MM.1S (cell line): ENCODE measurements around the gene DDIT4.
"Not testable (repeated sequence)": the region's sequence is repeated elsewhere in the genome, so short reads cannot be mapped to it uniquely, and the experiment has no call there.

Source experiments
- DNase-seq: peaks from one replicate; pipeline ENCODE4 v3.0.0-alpha.2; 2015
- H2AFZ ChIP-seq: fragments of 300-600 bp; sonication (generic); 2 replicates; pipeline ENCODE4 v1.6.0; 2016; ENCODE audit warnings: antibody characterized with exemption, low read length
- H3F3A ChIP-seq: fragments of 300-600 bp; sonication (generic); 2 replicates; pipeline ENCODE4 v1.6.1; 2016; ENCODE audit warnings: mild to moderate bottlenecking, antibody characterized with exemption, low read length, moderate library complexity, mixed read lengths; ENCODE audit not compliant: insufficient read depth
- H3K27ac ChIP-seq: fragments of 300-600 bp; sonication (generic); 2 replicates; pipeline ENCODE4 v1.5.1; 2016; ENCODE audit warnings: mild to moderate bottlenecking, low read length
- H3K27me3 ChIP-seq: fragments of 300-600 bp; sonication (generic); replicated peaks from 2 replicates; pipeline ENCODE4 v1.6.0; 2016; ENCODE audit warnings: low read length; ENCODE audit not compliant: insufficient read depth
- H3K36me3 ChIP-seq: fragments of 300-600 bp; sonication (generic); replicated peaks from 2 replicates; pipeline ENCODE4 v1.6.1; 2016; ENCODE audit warnings: mild to moderate bottlenecking, low read length, mixed read lengths; ENCODE audit not compliant: insufficient read depth
- H3K4me1 ChIP-seq: fragments of 300-600 bp; sonication (generic); 2 replicates; pipeline ENCODE4 v1.6.1; 2016; ENCODE audit warnings: low read length, mixed read lengths
- H3K4me2 ChIP-seq: fragments of 300-600 bp; sonication (generic); 2 replicates; pipeline ENCODE4 v1.6.0; 2016; ENCODE audit warnings: low read depth, low read length
- H3K4me3 ChIP-seq: fragments of 300-600 bp; sonication (generic); 2 replicates; pipeline ENCODE4 v1.5.1; 2016; ENCODE audit warnings: low read length, mixed read lengths
- H3K79me2 ChIP-seq: fragments of 300-600 bp; sonication (generic); 2 replicates; pipeline ENCODE4 v1.6.1; 2016; ENCODE audit warnings: mixed run types, low read length, mixed read lengths
- H3K9ac ChIP-seq: fragments of 300-600 bp; sonication (generic); 2 replicates; pipeline ENCODE4 v1.6.1; 2016; ENCODE audit warnings: low read length, mixed read lengths
- H3K9me2 ChIP-seq: fragments of 300-600 bp; sonication (generic); replicated peaks from 2 replicates; pipeline ENCODE4 v1.6.1; 2016; ENCODE audit warnings: mild to moderate bottlenecking, low read length, mixed read lengths; ENCODE audit not compliant: insufficient read depth
- H3K9me3 ChIP-seq: fragments of 300-600 bp; sonication (generic); replicated peaks from 2 replicates; pipeline ENCODE4 v1.6.1; 2016; ENCODE audit warnings: mild to moderate bottlenecking, low read length, mixed read lengths; ENCODE audit not compliant: insufficient read depth
- H4K20me1 ChIP-seq: fragments of 300-600 bp; sonication (generic); 2 replicates; pipeline ENCODE4 v1.6.1; 2016; ENCODE audit warnings: mild to moderate bottlenecking, low read length, moderate library complexity, mixed read lengths; ENCODE audit not compliant: insufficient read depth
- EZH2 ChIP-seq: fragments of 300-600 bp; sonication (generic); optimal IDR thresholded peaks from 2 replicates; pipeline ENCODE3; 2017; ENCODE audit warnings: low read depth, mild to moderate bottlenecking, antibody characterized with exemption, low read length, mixed read lengths
- EZH2phosphoT487 ChIP-seq: fragments of 300-600 bp; sonication (generic); IDR thresholded peaks from 2 replicates; pipeline ENCODE4 v1.6.1; 2018; ENCODE audit warnings: antibody characterized with exemption, low read length
- TF ChIP-seq, protein P1 (sequence below): fragments of 300-600 bp; sonication (generic); IDR thresholded peaks from 2 replicates; pipeline ENCODE4 v1.5.1; 2016; ENCODE audit warnings: antibody characterized with exemption, low read length, mixed read lengths

Gene DDIT4

DNA sequence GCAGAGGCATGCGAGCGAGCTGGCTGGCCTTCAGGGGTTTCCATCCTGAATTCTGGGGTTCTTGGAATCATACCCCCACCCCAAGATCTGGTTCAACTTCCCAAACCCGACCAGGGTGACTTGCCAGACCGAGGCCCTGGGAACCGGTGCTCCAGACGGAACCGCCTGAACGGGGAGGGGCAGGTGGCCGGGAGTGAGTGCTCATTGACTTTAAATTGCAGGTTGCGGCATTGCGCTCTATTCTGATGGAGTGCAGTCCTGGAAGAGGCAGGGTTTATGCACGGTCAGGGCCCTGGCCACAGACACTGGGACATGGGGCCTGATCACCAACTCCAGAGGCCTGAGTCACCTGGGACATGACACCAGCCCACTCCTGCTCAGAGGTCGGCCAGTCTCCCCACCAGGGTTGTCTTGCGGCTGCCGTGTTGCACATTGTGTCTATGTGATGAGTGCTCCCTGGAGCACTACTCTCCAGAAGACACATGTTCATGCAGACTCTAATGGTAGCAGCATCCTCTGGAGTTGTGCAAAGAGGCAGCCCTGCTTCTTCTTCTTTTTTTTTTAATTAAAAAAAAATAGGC is 5.8 kb upstream of the DDIT4 start:
- Histone ChIP-seq H3K4me1 (peaks cover 27% of the 10 kb centered on the region), H3K9me3 (no peaks in the 10 kb centered on the region), H3K79me2 (no peaks in the 10 kb centered on the region), H3K4me2 (no peak overlapping the region), H3K36me3 (no peaks in the 10 kb centered on the region), H4K20me1 (no peaks in the 10 kb centered on the region), H2AFZ (no peak overlapping the region), H3K27ac (no peak overlapping the region), H3K27me3 (no peaks in the 10 kb centered on the region), H3K9me2 (no peaks in the 10 kb centered on the region), H3K9ac (no peak overlapping the region), H3K4me3 (no peak overlapping the region), H3F3A (peaks cover 15% of the 10 kb centered on the region)
- no peak for DNase-seq
- no peak for TF ChIP-seq EZH2
- TF ChIP-seq, protein P1, sequence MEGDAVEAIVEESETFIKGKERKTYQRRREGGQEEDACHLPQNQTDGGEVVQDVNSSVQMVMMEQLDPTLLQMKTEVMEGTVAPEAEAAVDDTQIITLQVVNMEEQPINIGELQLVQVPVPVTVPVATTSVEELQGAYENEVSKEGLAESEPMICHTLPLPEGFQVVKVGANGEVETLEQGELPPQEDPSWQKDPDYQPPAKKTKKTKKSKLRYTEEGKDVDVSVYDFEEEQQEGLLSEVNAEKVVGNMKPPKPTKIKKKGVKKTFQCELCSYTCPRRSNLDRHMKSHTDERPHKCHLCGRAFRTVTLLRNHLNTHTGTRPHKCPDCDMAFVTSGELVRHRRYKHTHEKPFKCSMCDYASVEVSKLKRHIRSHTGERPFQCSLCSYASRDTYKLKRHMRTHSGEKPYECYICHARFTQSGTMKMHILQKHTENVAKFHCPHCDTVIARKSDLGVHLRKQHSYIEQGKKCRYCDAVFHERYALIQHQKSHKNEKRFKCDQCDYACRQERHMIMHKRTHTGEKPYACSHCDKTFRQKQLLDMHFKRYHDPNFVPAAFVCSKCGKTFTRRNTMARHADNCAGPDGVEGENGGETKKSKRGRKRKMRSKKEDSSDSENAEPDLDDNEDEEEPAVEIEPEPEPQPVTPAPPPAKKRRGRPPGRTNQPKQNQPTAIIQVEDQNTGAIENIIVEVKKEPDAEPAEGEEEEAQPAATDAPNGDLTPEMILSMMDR, result no peak
- TF ChIP-seq EZH2phosphoT487, result no peak

DNA sequence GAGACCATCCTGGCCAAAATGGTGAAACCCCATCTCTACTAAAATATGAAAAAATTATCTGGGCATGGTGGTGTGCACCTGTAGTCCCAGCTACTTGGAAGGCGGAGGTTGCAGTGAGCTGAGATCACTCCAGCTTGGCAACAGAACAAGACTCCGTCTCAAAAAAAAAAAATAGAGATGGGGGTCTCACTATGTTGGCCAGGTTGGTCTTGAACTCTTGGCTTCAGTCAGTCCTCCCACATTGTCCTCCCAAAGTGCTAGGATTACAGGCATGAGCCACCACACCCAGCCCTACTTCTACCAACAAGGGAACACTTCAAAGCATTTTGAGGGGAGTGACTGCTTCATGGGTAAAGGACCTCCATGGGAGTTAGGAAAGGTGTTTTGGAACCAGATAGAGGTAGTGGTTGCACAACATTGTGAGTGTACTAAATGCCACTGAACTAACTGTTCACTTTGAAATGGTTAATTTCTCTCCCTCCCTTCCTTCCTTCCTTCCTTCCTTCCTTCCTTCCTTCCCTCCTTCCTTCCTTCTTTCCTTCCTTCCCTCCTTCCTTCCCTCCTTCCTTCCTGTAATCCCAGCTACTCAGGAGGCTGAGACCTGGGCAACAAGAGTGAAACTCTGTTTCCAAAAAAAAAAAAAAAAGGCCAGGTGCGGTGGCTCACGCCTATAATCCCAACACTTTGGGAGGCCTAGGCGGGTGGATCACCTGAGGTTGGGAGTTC is 5.1 kb upstream of the DDIT4 start:
- not testable (repeated sequence) for H3K27ac ChIP-seq

DNA sequence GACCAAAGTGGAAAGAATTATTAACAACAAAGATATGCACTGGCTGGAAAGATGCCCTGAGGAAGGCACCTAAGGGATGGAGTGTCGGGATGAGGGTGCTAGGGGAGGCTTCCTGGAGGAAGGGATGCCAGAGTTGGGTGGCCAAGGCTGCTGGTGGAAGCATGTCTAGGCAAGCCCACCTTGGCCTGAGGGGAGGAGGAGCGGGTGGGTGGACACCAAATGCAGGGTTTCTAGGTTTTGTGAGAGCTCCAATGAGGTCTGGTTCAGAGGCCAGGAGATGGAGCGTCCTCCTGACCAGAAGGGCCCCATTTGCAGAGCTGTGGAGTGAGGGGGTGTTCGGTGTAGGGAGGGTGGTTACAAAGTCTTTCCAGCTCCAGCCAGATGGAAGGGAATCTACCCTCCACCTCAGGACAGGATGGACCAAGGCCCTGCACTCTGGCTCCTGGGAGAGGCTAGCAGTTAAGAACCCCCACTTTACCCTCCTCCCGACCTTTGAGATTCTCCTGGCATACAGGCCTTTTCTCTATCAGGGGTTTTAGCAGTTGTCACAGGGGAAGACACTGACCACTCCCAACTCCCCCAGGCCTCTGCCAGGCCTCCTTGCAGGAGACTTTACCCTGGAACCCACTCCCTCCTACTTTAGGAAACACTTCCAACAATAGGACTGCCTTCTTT is 3.0 kb upstream of the DDIT4 start:
- no peak for DNase-seq
- no peaks in the 10 kb centered on the region for H3K36me3 ChIP-seq
- TF ChIP-seq, protein P1, result no peak
- TF ChIP-seq EZH2phosphoT487, result no peak
- TF ChIP-seq EZH2, result no peak
- H4K20me1 ChIP-seq, result no peaks in the 10 kb centered on the region
- H3K4me3 ChIP-seq, result no peak overlapping the region
- H3K27ac ChIP-seq, result no peak overlapping the region
- H3K9me2 ChIP-seq, result no peaks in the 10 kb centered on the region
- H3K27me3 ChIP-seq, result no peaks in the 10 kb centered on the region
- H3K79me2 ChIP-seq, result peaks cover 14% of the 10 kb centered on the region
- no peaks in the 10 kb centered on the region for H3K9me3 ChIP-seq
- no peak overlapping the region for H3K9ac ChIP-seq
- H3F3A ChIP-seq, result peaks cover 8% of the 10 kb centered on the region
- H3K4me2 ChIP-seq, result no peak overlapping the region
- no peak overlapping the region for H2AFZ ChIP-seq
- peaks cover 18% of the 10 kb centered on the region for H3K4me1 ChIP-seq

More for the DNA sequence above, 5.1 kb upstream of the DDIT4 start:
- H3K9ac ChIP-seq, H3F3A ChIP-seq, DNase-seq, H3K9me3 ChIP-seq, H3K27me3 ChIP-seq, H4K20me1 ChIP-seq, H2AFZ ChIP-seq, H3K4me2 ChIP-seq, H3K9me2 ChIP-seq, H3K36me3 ChIP-seq, H3K79me2 ChIP-seq, H3K4me3 ChIP-seq: not testable (repeated sequence)
- peaks cover 20% of the 10 kb centered on the region for H3K4me1 ChIP-seq
